Activated gamma-delta T cell (primary cell): ENCODE results near the gene SIN3A.
"Not testable (repeated sequence)": the region's sequence is repeated elsewhere in the genome, so short reads cannot be mapped to it uniquely, and the experiment has no call there.

Source experiments
- DNase-seq: peaks from one replicate; lab custom pipeline; 2025; lab: John Stamatoyannopoulos, UW

SIN3A gene

GRCh38 chr15:75356517-75356916 is 95.0 kb downstream of the SIN3A start:
- DNase-seq = no peak

DNA sequence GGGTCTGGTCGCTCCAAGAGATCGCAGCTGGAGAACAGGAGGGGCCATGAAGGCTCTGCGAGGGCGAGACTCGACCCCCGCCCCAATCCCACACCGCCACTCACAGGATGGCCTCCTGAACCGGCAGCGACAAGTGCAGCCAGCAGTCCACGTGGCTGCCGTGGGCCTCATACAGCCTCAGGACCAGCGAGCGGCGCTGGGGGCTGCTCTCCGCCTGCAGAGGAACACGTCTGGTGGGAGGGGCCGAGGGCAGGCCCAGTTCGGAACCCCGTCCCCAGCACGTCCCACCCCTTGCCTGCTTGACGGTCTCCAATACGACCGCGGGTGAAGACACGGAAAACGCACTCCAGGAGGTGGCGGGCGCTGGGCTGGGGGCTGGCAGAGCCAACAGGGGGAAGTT is 95.5 kb downstream of the SIN3A start:
- no peak for DNase-seq

DNA sequence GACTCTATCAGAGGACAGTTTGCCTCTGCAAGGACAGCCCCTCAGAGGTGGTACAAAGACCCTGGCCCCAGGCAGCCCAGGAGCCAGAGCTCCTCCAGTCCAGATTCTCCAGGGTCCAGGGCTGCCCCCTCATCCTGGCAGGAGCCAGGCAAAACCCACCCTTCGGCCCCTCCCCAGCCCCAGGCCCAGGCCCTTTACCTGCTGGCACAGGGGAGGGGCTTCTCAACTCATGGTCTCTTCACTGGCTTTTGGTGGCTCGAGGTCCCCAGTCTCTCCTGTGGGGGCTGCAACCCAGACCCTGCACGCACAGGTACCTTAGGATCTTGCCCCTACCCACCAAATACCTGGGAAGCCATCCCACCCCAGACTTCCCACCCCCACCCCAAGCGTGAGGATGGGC is 96.1 kb downstream of the SIN3A start:
- no peak for DNase-seq

DNA sequence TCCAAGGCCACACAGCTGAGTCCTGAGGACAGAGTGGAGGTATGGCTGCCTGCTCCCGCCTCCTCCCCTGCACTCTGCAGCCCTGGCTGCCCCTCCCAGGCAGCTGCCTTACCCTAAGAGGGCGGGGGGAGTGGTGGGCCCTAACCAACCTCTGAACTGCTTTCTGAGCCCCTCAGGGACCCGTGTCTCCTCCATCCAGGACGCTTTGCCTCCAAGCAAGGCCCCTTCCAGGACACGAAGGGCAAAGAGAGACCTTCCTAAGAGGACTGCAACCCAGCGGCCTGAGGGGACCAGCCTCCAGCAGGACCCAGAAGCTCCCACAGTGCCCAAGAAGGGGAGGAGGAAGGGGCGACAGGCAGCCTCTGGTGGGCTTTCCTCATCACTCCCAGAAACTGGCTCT is 97.0 kb downstream of the SIN3A start:
- DNase-seq = no peak

- DNase-seq = no peak
These were observed 97.9 kb downstream of the SIN3A start for GRCh38 chr15:75353604-75354003.

- no peak for DNase-seq
These were observed 99.1 kb downstream of the SIN3A start for GRCh38 chr15:75352186-75353080.

DNA sequence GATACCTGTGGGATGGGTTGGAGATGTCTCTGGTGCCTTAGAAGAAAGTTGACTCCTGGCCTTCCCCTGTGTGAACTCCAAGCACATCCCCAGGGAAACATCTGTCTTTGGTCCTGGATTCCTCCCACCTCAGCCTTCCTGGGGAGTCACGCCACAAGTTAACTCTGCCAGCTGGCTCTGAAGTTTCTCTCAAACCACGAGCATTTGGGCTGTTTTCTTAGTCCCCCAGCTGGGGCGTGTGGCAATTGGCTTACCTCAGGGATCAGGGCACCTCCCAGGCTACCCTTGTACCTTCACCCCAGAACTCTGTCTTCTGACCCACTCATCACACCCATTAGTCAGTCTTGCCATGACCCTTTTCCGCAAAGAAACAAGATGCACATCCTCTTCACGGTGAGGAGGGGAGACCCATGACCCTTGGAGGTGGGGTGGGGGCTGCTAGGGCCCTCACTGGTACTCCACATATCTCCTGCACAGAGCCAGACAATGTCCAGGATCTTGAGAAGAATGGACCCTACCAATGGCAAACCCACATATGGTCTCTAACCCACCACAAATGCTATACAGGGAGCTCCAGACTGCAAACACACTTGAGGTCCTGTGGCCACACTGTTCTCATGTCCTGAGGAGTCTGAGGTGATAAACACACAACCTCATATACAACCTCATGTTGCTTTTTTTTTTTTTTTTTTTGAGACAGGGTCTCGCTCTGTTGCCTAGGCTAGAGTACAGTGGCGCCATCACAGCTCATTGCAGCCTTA is 100.7 kb downstream of the SIN3A start:
- no peak for DNase-seq

GRCh38 chr15:75349851-75350588 is 101.5 kb downstream of the SIN3A start:
- DNase-seq = no peak

DNA sequence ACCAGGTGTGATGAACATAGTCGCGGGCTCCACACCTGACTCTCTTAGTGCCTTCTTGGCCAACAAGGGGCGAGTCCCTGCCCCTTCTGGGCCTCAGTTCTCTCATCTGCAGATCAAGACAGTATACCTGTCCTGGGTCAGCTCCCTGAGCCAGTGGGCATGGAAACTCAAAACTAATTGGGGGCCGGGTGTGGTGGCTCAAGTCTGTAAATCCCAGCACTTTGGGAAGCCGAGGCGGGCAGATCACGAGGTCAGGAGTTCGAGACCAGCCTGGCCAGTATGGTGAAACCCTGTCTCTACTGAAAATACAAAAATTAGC is 102.2 kb downstream of the SIN3A start:
- DNase-seq = not testable (repeated sequence)

DNA sequence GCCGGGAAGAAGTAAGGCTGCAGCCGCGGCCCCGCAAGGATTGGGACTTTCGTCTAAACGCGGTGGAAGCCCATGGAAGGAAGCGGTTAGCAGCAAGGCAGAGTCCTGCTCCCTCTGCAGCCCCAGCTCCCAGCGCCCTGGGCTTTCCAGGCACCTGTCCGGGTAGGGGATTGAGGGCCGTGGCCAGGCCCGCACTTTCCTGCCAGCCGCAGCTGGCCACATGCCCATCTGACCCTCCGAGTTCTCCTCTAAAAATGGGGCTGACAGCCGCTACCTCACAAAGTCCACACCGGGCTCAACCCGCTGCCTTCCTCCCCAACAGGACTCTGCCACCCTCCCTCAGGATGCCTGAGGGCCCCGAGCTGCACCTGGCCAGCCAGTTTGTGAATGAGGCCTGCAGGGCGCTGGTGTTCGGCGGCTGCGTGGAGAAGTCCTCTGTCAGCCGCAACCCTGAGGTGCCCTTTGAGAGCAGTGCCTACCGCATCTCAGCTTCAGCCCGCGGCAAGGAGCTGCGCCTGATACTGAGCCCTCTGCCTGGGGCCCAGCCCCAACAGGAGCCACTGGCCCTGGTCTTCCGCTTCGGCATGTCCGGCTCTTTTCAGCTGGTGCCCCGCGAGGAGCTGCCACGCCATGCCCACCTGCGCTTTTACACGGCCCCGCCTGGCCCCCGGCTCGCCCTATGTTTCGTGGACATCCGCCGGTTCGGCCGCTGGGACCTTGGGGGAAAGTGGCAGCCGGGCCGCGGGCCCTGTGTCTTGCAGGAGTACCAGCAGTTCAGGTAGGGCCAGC is 102.7 kb downstream of the SIN3A start:
- no peak for DNase-seq

- DNase-seq = no peak
These were observed 103.4 kb downstream of the SIN3A start for GRCh38 chr15:75348034-75348561.

GRCh38 chr15:75347222-75348033 is 104.1 kb downstream of the SIN3A start:
- DNase-seq = peak; percentile 45

DNA sequence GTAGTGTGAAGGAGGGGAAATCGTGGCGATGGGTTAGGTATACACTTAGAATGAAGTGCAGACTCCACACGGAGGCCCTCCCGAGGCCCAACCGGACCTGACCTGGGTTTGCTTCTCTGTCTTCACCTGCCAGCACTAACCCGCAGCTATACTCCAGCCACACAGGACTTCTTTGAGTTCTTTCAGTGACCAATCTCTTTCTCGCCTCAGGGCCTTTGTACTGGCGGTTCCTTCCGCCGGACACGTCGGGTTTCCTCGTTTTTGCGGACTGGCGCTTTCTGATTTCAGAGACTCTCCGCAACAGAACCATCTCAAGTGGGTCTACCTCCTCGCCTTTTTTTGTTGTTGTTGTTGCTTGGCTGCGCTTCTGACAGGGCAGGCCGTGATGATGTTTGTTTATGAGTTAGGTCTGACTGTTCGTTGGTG is 104.7 kb downstream of the SIN3A start, which contains the start of gene NEIL1:
Gene NEIL1, plus strand, starts transcription at position 244 of the 426 bp plus-strand sequence. CDS start 1,867 bp downstream, outside the sequence.
- DNase-seq = no peak

- not testable (repeated sequence) for DNase-seq
These were observed 107.5 kb downstream of the SIN3A start for GRCh38 chr15:75343953-75344352.

DNA sequence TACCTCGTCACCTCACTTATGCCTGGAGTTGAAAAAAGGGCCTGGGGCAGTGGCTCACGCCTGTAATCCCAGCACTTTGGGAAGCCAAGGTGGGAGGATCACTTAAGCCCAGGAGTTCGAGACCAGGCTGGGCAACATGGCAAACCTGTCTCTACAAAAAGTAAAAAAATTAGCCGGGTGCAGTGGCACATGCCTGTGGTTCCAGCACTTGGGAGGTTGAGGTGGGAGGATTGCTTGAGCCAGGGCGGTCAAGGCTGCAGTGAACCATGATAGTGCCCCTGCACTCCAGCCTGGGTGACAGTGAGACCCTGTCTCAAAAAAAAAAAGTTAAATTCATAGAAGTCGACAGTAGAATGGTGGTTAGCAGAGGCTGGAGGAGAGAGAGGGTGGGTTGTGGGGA is 109.3 kb downstream of the SIN3A start:
- no peak for DNase-seq

DNA sequence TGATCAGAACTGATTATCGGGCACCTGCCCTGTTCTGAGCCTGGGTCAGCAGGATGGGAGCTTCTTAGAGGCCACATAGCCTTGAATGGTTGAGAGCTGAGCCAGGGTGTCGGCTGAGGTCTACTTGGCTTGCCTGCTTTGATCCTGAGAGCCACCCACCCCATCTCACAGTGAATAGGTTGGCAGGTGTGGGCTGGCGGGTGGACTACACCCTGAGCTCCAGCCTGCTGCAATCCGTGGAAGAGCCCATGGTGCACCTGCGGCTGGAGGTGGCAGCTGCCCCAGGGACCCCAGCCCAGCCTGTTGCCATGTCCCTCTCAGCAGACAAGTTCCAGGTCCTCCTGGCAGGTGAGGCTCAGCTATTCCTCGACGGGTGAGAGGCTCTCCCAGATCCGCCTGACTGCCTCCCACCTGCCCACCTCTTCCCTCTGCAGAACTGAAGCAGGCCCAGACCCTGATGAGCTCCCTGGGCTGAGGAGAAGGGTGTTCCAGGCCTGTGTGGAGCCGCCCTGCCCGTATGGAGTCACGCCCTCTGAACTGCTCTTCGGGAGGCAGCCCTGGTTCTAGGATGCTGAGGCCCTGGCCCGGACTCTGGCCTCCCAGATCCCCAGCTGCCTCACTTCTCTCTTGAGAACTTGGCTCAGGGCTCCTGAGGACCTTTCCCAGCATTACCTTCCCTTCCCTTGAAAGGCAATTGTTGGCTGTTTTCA is 111.8 kb downstream of the SIN3A start:
- no peak for DNase-seq

DNA sequence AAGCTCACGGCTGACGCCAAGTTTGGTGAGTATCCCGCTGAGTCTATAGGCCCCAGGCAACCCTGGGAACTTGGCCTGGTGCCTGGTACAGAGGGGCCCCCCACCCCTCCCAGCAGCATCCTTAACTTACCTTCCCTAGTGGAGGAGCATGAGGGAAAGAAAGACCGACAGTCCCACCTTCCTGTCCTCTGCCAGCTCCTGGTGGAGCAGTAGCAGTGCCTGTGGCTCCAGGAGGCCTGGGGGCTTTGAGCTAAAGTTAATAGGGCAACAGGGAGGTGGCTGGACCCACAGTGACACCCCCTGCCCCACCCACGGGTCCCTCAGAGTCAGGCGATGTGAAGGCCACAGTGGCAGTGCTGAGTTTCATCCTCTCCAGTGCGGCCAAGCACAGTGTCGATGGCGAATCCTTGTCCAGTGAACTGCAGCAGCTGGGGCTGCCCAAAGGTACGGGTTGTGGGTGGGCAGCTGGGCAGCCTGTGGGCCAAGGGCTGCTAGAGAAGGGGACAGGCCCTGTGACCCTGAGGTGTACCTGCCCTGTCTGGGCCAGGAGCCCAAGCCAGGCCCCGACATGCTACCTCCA is 112.7 kb downstream of the SIN3A start:
- no peak for DNase-seq

DNA sequence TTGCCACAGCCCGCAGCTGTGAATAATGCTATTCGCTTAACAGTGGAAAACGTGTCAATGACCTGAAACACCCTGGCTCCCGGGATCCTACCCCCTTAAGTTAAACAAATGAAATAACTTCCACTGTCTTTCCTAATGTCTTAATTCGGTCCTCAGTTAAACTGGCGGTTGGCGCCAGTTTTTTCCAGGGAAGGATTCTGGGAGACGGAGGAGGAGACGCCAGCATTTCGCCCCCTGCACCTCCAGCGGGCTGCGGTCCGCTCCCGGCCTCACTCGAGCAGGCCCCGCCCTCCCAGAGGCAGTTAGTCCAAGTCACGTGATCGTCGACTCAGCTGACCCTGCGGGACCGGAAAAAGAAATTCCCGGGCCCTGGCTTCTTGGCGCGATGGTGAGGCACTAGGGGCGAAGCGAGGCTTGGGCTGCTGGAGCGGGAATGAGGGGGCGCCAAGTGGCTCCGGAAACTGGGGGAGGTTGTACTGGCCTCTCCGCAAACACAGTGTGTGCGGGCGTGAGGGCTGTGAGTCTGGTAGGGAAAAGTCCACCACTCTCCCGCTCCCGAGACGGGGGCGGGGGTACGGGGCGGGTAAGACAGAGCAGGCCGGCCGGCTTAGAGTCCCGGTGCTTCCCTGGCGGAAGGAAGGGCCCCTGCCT is 115.7 kb downstream of the SIN3A start, which contains the start of gene COMMD4:
Gene COMMD4, plus strand, starts transcription at position 359 of the 651 bp plus-strand sequence. Its CDS starts 27 bp downstream, at position 386.
- DNase-seq = peak; percentile 30

- DNase-seq = no peak
These were observed 116.2 kb downstream of the SIN3A start for GRCh38 chr15:75335313-75335704.
